HG03280 (cell line): ENCODE measurements around the gene TRPC4AP.

Source experiments
- ATAC-seq: cut with Tn5 transposase; IDR thresholded peaks from one replicate; pipeline ENCODE4 v1.9.1; 2021; ENCODE audit warnings: mild to moderate bottlenecking, moderate library complexity; ENCODE audit not compliant: unreplicated experiment

Gene TRPC4AP

GRCh38 chr20:34990661-34991214 is 101.9 kb downstream of the TRPC4AP start:
- no peak for ATAC-seq

- ATAC-seq, result no peak
Measured at GRCh38 chr20:34990231-34990630, 102.4 kb downstream of the TRPC4AP start.

GRCh38 chr20:34989670-34990069 is 102.9 kb downstream of the TRPC4AP start:
- no peak for ATAC-seq

GRCh38 chr20:34989118-34989517 is 103.5 kb downstream of the TRPC4AP start:
- no peak for ATAC-seq

GRCh38 chr20:34988191-34988540 is 104.4 kb downstream of the TRPC4AP start:
- no peak for ATAC-seq

GRCh38 chr20:34987288-34988190 is 105.1 kb downstream of the TRPC4AP start:
- ATAC-seq, result no peak

GRCh38 chr20:34986311-34987287 is 106.0 kb downstream of the TRPC4AP start:
- no peak for ATAC-seq

GRCh38 chr20:34985461-34986310 is 106.9 kb downstream of the TRPC4AP start:
- ATAC-seq, result no peak

GRCh38 chr20:34984756-34985261 is 107.8 kb downstream of the TRPC4AP start:
- ATAC-seq, result no peak

GRCh38 chr20:34983995-34984735 is 108.4 kb downstream of the TRPC4AP start:
- no peak for ATAC-seq

- ATAC-seq, result no peak
Measured at GRCh38 chr20:34983089-34983820, 109.4 kb downstream of the TRPC4AP start.

GRCh38 chr20:34982270-34983088 is 110.1 kb downstream of the TRPC4AP start:
- no peak for ATAC-seq

- no peak for ATAC-seq
Measured at GRCh38 chr20:34980543-34981233, 111.9 kb downstream of the TRPC4AP start.

GRCh38 chr20:34979366-34980153 is 113.0 kb downstream of the TRPC4AP start:
- no peak for ATAC-seq

GRCh38 chr20:34978092-34978744 is 114.4 kb downstream of the TRPC4AP start:
- ATAC-seq, result no peak
